ENCODE measurements around the gene HEXIM1.
A peak's percentile ranks its signal among the peaks of the same experiment; 100 is the strongest.

HEXIM1 gene

GRCh38 chr17:45147581-45148182 lies 593 bp upstream of the HEXIM1 start:
- DNase-seq: peak; percentile 97

- peak; percentile 59 for DNase-seq
These were observed 878 bp downstream of the HEXIM1 start for GRCh38 chr17:45149037-45149668.

- peak; percentile 51 for DNase-seq
These were observed 1.7 kb downstream of the HEXIM1 start for GRCh38 chr17:45149669-45150664.

- DNase-seq: no peak
These were observed 2.9 kb downstream of the HEXIM1 start for GRCh38 chr17:45150911-45151809.

GRCh38 chr17:45155029-45155428 lies 6.8 kb downstream of the HEXIM1 start:
- DNase-seq: no peak

GRCh38 chr17:45155483-45155882 lies 7.2 kb downstream of the HEXIM1 start:
- DNase-seq: no peak

GRCh38 chr17:45156242-45156641 lies 8.0 kb downstream of the HEXIM1 start:
- no peak for DNase-seq

GRCh38 chr17:45160447-45161287 lies 12.4 kb downstream of the HEXIM1 start:
- peak; percentile 70 for DNase-seq

- DNase-seq: peak; percentile 99
These were observed 13.2 kb downstream of the HEXIM1 start, which contains the start of gene HEXIM2 for GRCh38 chr17:45161288-45162024. Gene HEXIM2 (plus strand): TSS chr17:45161875. CDS start chr17:45162794, 919 bp downstream.

GRCh38 chr17:45162025-45162687 lies 13.9 kb downstream of the HEXIM1 start:
- no peak for DNase-seq

- DNase-seq: no peak
These were observed 16.5 kb downstream of the HEXIM1 start for GRCh38 chr17:45164734-45165269.

- no peak for DNase-seq
These were observed 20.9 kb downstream of the HEXIM1 start for GRCh38 chr17:45168991-45169752.

GRCh38 chr17:45170280-45170930 lies 22.1 kb downstream of the HEXIM1 start:
- no peak for DNase-seq

GRCh38 chr17:45170931-45171337 lies 22.7 kb downstream of the HEXIM1 start:
- no peak for DNase-seq

- no peak for DNase-seq
These were observed 23.3 kb downstream of the HEXIM1 start for GRCh38 chr17:45171338-45172231.

GRCh38 chr17:45172232-45172540 lies 23.9 kb downstream of the HEXIM1 start:
- no peak for DNase-seq

- DNase-seq: no peak
These were observed 24.4 kb downstream of the HEXIM1 start for GRCh38 chr17:45172541-45173286.

Data from NCI-H2171 treated with DMSO at 0.1 percent for 48 hours (cell line).